HG03135 (cell line): ENCODE measurements around the gene NRL.

Experiments used
- ATAC-seq: cut with Tn5 transposase; IDR thresholded peaks from one replicate; pipeline ENCODE4 v1.9.1; 2021; ENCODE audit warnings: mild to moderate bottlenecking, moderate library complexity; ENCODE audit not compliant: unreplicated experiment

Gene NRL

GRCh38 chr14:24068711-24069410, 45.9 kb downstream of the NRL start:
- no peak for ATAC-seq

- no peak for ATAC-seq
These were observed 47.3 kb downstream of the NRL start for GRCh38 chr14:24067133-24068082.

- no peak for ATAC-seq
These were observed 48.1 kb downstream of the NRL start for GRCh38 chr14:24066496-24067132.

GRCh38 chr14:24065408-24065807, 49.3 kb downstream of the NRL start:
- no peak for ATAC-seq

GRCh38 chr14:24064856-24065255, 49.9 kb downstream of the NRL start:
- no peak for ATAC-seq

- no peak for ATAC-seq
These were observed 50.5 kb downstream of the NRL start for GRCh38 chr14:24064091-24064795.

GRCh38 chr14:24063263-24063836, 51.4 kb downstream of the NRL start:
- ATAC-seq: no peak

- no peak for ATAC-seq
These were observed 52.4 kb downstream of the NRL start for GRCh38 chr14:24062216-24062980.

GRCh38 chr14:24060984-24061913, 53.5 kb downstream of the NRL start:
- ATAC-seq: no peak

GRCh38 chr14:24060443-24060842, 54.3 kb downstream of the NRL start:
- no peak for ATAC-seq

- no peak for ATAC-seq
These were observed 54.8 kb downstream of the NRL start for GRCh38 chr14:24059841-24060388.

GRCh38 chr14:24058951-24059475, 55.7 kb downstream of the NRL start:
- no peak for ATAC-seq

GRCh38 chr14:24058260-24058950, 56.3 kb downstream of the NRL start:
- ATAC-seq: no peak

GRCh38 chr14:24057867-24058259, 56.9 kb downstream of the NRL start:
- no peak for ATAC-seq

GRCh38 chr14:24057271-24057670, 57.5 kb downstream of the NRL start:
- no peak for ATAC-seq

- no peak for ATAC-seq
These were observed 58.0 kb downstream of the NRL start for GRCh38 chr14:24056800-24057184.

- no peak for ATAC-seq
These were observed 58.6 kb downstream of the NRL start for GRCh38 chr14:24055971-24056799.
